Thyroid gland (tissue), 4 donors: ENCODE results near the gene PRKD2. TPM values are rescaled to one million over a fixed set of nuclear protein-coding genes. Genes with fewer than 3 reads are reported as not detected.

Experiments
- DNase-seq, 2 donors: peaks; one replicate each; pipeline ENCODE4 v3.0.0-alpha.2; 2019
- H3K27ac ChIP-seq, 3 donors: fragments of 200-600 bp; sonication (generic); 1 replicate in 2 of 3; 2 replicates in 1 of 3; pipeline ENCODE4 v1.5.1; 2016 to 2019; ENCODE audit warnings: mild to moderate bottlenecking in 1 of 3, moderate library complexity in 1 of 3
- H3K27me3 ChIP-seq: fragments of 200-600 bp; sonication (generic); one replicate; pipeline ENCODE4 v1.5.1; 2019
- H3K36me3 ChIP-seq, 2 donors: fragments of 200-600 bp; sonication (generic); one replicate each; pipeline ENCODE4 v1.5.1; 2016 to 2019
- H3K4me1 ChIP-seq, 2 donors: fragments of 200-600 bp; sonication (generic); one replicate each; pipeline ENCODE4 v1.5.1; 2017 to 2019
- H3K4me3 ChIP-seq, 3 donors: fragments of 200-600 bp; sonication (generic); replicated peaks in 1 of 3; 1 replicate in 2 of 3; 2 replicates in 1 of 3; pipeline ENCODE4 v1.5.1; 2016; ENCODE audit warnings: mild to moderate bottlenecking in 1 of 3
- H3K9me3 ChIP-seq: fragments of 200-600 bp; sonication (generic); one replicate; pipeline ENCODE4 v1.5.1; 2017
- POLR2A ChIP-seq, 2 donors: fragments of 450-650 bp; IDR thresholded peaks; one replicate each; pipeline ENCODE4 v1.6.1; 2017; ENCODE audit warnings: antibody characterized with exemption in 2 of 2, mild to moderate bottlenecking in 2 of 2, moderate library complexity in 1 of 2
- WGBS, 2 donors: methylation state at CpG; one replicate each; pipeline ENCODE4 v1.1.5; 2017; 5-methylcytosine and 5-hydroxymethylcytosine counted together
- intact Hi-C: fragments of 100-400 bp; cut with DNase I; formaldehyde crosslinking; loops from one replicate; pipeline ENCODE4 v1.15.1; 2023
- total RNA-seq, 4 donors: library from RNA; depleted of rRNA; stranded (reverse); fragments of >200 nt; gene quantifications; one replicate each; pipeline ENCODE4 v1.2.3, GENCODE V29; 2016
- TF ChIP-seq, protein P1 (sequence below), 6 experiments: fragments of 200-600 bp in 3 of 6; fragments of 450-650 bp in 3 of 6; sonication (generic) in 3 of 6; IDR thresholded peaks; one replicate each; pipeline ENCODE4 v1.5.1; 2016 to 2019; ENCODE audit warnings: antibody characterized with exemption in 6 of 6, mild to moderate bottlenecking in 2 of 6, inconsistent platforms in 1 of 6, moderate library complexity in 1 of 6

PRKD2 gene
- total RNA-seq, 4 donors from 2014 or later, result 23.7 to 40.7 (median 32.7) TPM

- no peak for DNase-seq
- Histone ChIP-seq H3K27me3 (no peaks in the 10 kb centered on the region), H3K36me3 (peaks cover 4 to 11% of the 10 kb centered on the region in 2 donors), H3K9me3 (no peaks in the 10 kb centered on the region), H3K4me3 (no peak overlapping the region), H3K4me1 (peaks cover 9 to 35% of the 10 kb centered on the region in 2 donors), H3K27ac (no peak overlapping the region)
- TF ChIP-seq, protein P1, sequence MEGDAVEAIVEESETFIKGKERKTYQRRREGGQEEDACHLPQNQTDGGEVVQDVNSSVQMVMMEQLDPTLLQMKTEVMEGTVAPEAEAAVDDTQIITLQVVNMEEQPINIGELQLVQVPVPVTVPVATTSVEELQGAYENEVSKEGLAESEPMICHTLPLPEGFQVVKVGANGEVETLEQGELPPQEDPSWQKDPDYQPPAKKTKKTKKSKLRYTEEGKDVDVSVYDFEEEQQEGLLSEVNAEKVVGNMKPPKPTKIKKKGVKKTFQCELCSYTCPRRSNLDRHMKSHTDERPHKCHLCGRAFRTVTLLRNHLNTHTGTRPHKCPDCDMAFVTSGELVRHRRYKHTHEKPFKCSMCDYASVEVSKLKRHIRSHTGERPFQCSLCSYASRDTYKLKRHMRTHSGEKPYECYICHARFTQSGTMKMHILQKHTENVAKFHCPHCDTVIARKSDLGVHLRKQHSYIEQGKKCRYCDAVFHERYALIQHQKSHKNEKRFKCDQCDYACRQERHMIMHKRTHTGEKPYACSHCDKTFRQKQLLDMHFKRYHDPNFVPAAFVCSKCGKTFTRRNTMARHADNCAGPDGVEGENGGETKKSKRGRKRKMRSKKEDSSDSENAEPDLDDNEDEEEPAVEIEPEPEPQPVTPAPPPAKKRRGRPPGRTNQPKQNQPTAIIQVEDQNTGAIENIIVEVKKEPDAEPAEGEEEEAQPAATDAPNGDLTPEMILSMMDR (IDR thresholded peaks at IDR 0.05), result no peak
- TF ChIP-seq POLR2A (IDR thresholded peaks at IDR 0.05), result no peak
- intact Hi-C loops, result no loop called here
- WGBS, 2 donors, result 88% methylated on average over 11 to 16 of the region's 17 CpGs
Observed at GRCh38 chr19:46741447-46741846, 24.5 kb upstream of the PRKD2 start.

DNA sequence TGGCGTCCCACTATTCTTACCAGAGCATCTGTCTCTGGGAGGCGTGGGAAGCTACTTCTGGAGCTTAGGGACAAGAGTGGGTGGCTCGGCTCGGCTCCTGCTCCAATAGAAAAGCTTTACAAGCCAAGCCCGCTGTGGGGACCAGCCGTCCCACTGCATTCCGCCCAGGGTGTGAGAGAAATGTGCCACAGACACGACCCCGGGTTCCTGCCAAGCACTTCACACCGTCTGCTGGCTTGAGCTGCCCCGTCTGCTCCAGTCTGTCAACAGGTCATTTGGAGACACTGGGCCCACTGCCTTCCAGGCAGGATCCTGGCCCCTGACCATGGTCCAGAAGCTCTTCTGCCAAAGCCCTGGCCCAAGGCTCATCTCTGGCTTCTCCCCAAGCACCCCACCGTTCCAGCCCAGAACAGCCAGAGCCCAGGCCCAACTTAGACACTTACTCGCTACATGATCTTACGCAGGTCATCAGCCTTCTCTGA is 22.4 kb upstream of the PRKD2 start:
- DNase-seq, result no peak
- Histone ChIP-seq H3K4me3 (no peak overlapping the region), H3K27ac (no peak overlapping the region), H3K9me3 (no peaks in the 10 kb centered on the region), H3K27me3 (no peaks in the 10 kb centered on the region), H3K4me1 (peaks cover 0 to 27% of the 10 kb centered on the region in 2 donors), H3K36me3 (peaks cover 13 to 18% of the 10 kb centered on the region in 2 donors)
- WGBS, 2 donors, result 71 to 77% methylated on average over 13 to 14 of the region's 14 CpGs
- TF ChIP-seq POLR2A (IDR thresholded peaks at IDR 0.05), result no peak
- TF ChIP-seq, protein P1 (IDR thresholded peaks at IDR 0.05), result no peak
- intact Hi-C loops, result loop anchor here (10.0 kb wide), 1 partner anchor 125 kb away; no protein-coding TSS in a partner anchor

- H3K4me1 ChIP-seq, result peaks cover 0 to 11% of the 10 kb centered on the region in 2 donors
Observed at GRCh38 chr19:46737761-46738171, 20.9 kb upstream of the PRKD2 start.

DNA sequence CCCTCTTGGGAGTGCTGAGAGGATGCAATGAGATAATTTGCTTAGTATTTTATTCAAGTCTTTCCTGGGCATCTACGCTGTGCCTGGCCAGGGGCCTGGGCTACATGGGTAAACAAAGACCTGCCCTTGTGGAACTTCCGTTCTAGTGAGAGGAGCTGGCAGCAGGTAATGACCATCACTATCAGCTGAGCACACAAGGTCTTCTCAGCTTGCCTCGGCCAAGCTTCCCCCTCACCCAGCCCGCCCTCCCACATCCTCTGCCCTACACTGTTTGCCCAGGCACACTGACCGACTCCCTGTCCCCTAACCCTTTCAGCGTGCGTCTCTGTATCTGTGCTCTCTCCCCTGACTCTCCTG is 20.4 kb upstream of the PRKD2 start:
- Histone ChIP-seq H3K27ac (no peak overlapping the region), H3K36me3 (peaks cover 34 to 35% of the 10 kb centered on the region in 2 donors), H3K4me1 (peaks cover 0 to 11% of the 10 kb centered on the region in 2 donors), H3K9me3 (no peaks in the 10 kb centered on the region), H3K27me3 (no peaks in the 10 kb centered on the region), H3K4me3 (no peak overlapping the region)
- no peak for DNase-seq
- WGBS, 2 donors, result 76 to 78% methylated on average over 7 of the region's 7 CpGs
- intact Hi-C loops, result loop anchor here (10.0 kb wide), 1 partner anchor 122 kb away; no protein-coding TSS in a partner anchor
- TF ChIP-seq POLR2A (IDR thresholded peaks at IDR 0.05), result no peak
- TF ChIP-seq, protein P1 (IDR thresholded peaks at IDR 0.05), result no peak

More at GRCh38 chr19:46737761-46738171, 20.9 kb upstream of the PRKD2 start:
- Histone ChIP-seq H3K4me3 (no peak overlapping the region), H3K27me3 (no peaks in the 10 kb centered on the region), H3K36me3 (peaks cover 29 to 30% of the 10 kb centered on the region in 2 donors), H3K27ac (no peak overlapping the region), H3K9me3 (no peaks in the 10 kb centered on the region)
- 85 to 90% methylated on average over 19 of the region's 19 CpGs for WGBS, 2 donors
- intact Hi-C loops, result loop anchor here (10.0 kb wide), 1 partner anchor 123 kb away; no protein-coding TSS in a partner anchor
- DNase-seq, result no peak
- TF ChIP-seq, protein P1 (IDR thresholded peaks at IDR 0.05), result no peak
- no peak for TF ChIP-seq POLR2A (IDR thresholded peaks at IDR 0.05)

GRCh38 chr19:46736531-46737297 is 19.8 kb upstream of the PRKD2 start:
- TF ChIP-seq, protein P1 (IDR thresholded peaks at IDR 0.05), result no peak
- no peak for TF ChIP-seq POLR2A (IDR thresholded peaks at IDR 0.05)
- peaks cover 35 to 39% of the 10 kb centered on the region in 2 donors for H3K36me3 ChIP-seq
- H3K4me3 ChIP-seq, result no peak overlapping the region
- peak; percentile 36 to 37 for DNase-seq
- intact Hi-C loops, result loop anchor here (10.0 kb wide), 1 partner anchor 122 kb away; no protein-coding TSS in a partner anchor
- no peaks in the 10 kb centered on the region for H3K9me3 ChIP-seq
- WGBS, 2 donors, result 64 to 70% methylated on average over 19 to 22 of the region's 22 CpGs
- peaks cover 0 to 9% of the 10 kb centered on the region in 2 donors for H3K4me1 ChIP-seq
- H3K27me3 ChIP-seq, result no peaks in the 10 kb centered on the region
- peak overlapping the region in 1 of 3 donors; percentile 17 for H3K27ac ChIP-seq
